A673 (cell line): ENCODE measurements around the gene NEMP2. TPM values are rescaled to one million over a fixed set of nuclear protein-coding genes. Genes with fewer than 3 reads are reported as not detected.
A peak's percentile ranks its signal among the peaks of the same experiment; 100 is the strongest.

ENCODE experiments used
- BruUV-seq: library from RNA; stranded (reverse); fragments of 400-500 nt; replicated peaks from 2 replicates; lab custom pipeline; 2021; lab: Mats Ljungman, UMichigan
- CTCF ChIA-PET: fragments of 300-600 bp; sonication (Branson Sonifier 250); formaldehyde crosslinking; loops from one replicate; lab custom pipeline; 2022; ENCODE audit warnings: antibody characterized with exemption; lab: Charles Lee
- POLR2A ChIA-PET: fragments of 300-600 bp; sonication (Branson Sonifier 250); formaldehyde crosslinking; loops from one replicate; lab custom pipeline; 2022; ENCODE audit warnings: antibody characterized with exemption; ENCODE audit not compliant: low non-redundant PET; lab: Charles Lee
- DNase-seq: peaks from one replicate; pipeline ENCODE4 v3.0.0-alpha.2; 2015; ENCODE audit warnings: low spot score
- H3K27ac ChIP-seq: fragments of 200-600 bp; sonication (generic); 2 replicates; pipeline ENCODE4 v1.5.1; 2016; ENCODE audit warnings: mixed run types, low read depth, mild to moderate bottlenecking, mixed read lengths, antibody characterized with exemption, low read length; ENCODE audit not compliant: poor library complexity, severe bottlenecking
- H3K27me3 ChIP-seq: fragments of 200-600 bp; sonication (generic); replicated peaks from 2 replicates; pipeline ENCODE4 v1.6.1; 2017; ENCODE audit warnings: mixed run types, low read depth, mild to moderate bottlenecking, mixed read lengths, antibody characterized with exemption, low read length; ENCODE audit not compliant: insufficient read depth, poor library complexity
- H3K36me3 ChIP-seq: fragments of 200-600 bp; sonication (generic); 2 replicates; pipeline ENCODE4 v1.6.1; 2016; ENCODE audit warnings: mixed run types, mild to moderate bottlenecking, mixed read lengths, antibody characterized with exemption, low read length; ENCODE audit not compliant: insufficient read depth, poor library complexity, severe bottlenecking
- H3K4me1 ChIP-seq: fragments of 200-600 bp; sonication (generic); 2 replicates; pipeline ENCODE4 v1.6.1; 2017; ENCODE audit warnings: mixed run types, mild to moderate bottlenecking, mixed read lengths, antibody characterized with exemption, low read length; ENCODE audit not compliant: insufficient read depth, poor library complexity, severe bottlenecking
- H3K4me3 ChIP-seq: fragments of 200-600 bp; sonication (generic); 2 replicates; pipeline ENCODE4 v1.5.1; 2016; ENCODE audit warnings: low read depth, mixed run types, mild to moderate bottlenecking, mixed read lengths, low read length; ENCODE audit not compliant: poor library complexity, severe bottlenecking
- H3K9me3 ChIP-seq: fragments of 200-600 bp; sonication (generic); 2 replicates; pipeline ENCODE4 v1.6.1; 2016; ENCODE audit warnings: mixed run types, low read depth, mild to moderate bottlenecking, mixed read lengths, antibody characterized with exemption, low read length; ENCODE audit not compliant: poor library complexity, severe bottlenecking
- EZH2 ChIP-seq: fragments of 200-600 bp; sonication (generic); IDR thresholded peaks from 2 replicates; pipeline ENCODE4 v1.6.1; 2017; ENCODE audit warnings: borderline replicate concordance, low read depth, mild to moderate bottlenecking, mixed read lengths, antibody characterized with exemption, low read length; ENCODE audit not compliant: poor library complexity, severe bottlenecking
- intact Hi-C: fragments of 100-400 bp; cut with micrococcal nuclease; formaldehyde crosslinking; loops from one replicate; pipeline ENCODE4 v1.10.0; 2022; ENCODE audit not compliant: unreplicated experiment
- total RNA-seq: library from RNA; stranded (reverse); gene quantifications from 2 replicates; pipeline ENCODE4 v1.2.3, GENCODE V29; 2021
- TF ChIP-seq, protein P1 (sequence below): fragments of 300-800, 200-600 bp; sonication (generic); conservative IDR thresholded peaks from 2 replicates; pipeline ENCODE4 v1.5.1; 2017; ENCODE audit warnings: low read depth, mild to moderate bottlenecking, antibody characterized with exemption, low read length, moderate library complexity, mixed read lengths

The NEMP2 gene
- total RNA-seq, 1 experiment from 2014 or later, result 12.6 TPM

DNA sequence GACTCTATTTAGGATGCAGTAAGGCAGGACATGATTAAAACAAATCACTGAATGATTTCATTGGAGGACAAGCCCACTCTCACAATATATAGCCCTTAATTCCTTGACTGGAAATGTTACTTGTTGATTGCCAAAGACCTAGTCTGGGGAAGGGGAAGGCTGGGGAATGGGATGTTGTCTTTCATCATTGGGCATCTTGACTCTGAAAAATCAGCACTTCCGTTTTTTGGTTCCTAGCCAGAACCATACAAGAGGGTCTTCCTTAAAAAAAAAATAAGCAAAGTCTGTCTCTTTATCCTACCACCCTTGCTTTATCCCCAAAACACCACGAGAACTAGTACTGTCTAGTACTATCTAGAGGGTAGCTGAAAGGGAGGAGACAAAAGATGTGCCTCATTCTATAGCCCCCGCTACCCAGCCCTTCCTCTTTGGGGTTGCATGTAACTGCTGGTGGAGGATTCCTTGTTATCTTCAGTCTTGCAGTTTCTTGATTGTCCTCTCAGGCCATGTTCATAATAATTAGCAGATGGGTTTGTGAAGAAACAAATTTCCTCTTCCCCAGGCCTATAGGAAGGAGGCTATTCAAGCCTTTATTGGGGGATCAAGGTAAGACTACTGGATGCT is 55.8 kb downstream of the NEMP2 start:
- DNase-seq, result no peak
- intact Hi-C loops, result no loop called here
- H3K36me3 ChIP-seq, result no peaks in the 10 kb centered on the region
- TF ChIP-seq EZH2, result no peak
- ChIA-PET POLR2A (no interaction called here), CTCF (no interaction called here)
- no peak overlapping the region for H3K27ac ChIP-seq
- no peaks in the 10 kb centered on the region for H3K4me1 ChIP-seq
- no peaks in the 10 kb centered on the region for H3K9me3 ChIP-seq
- H3K27me3 ChIP-seq, result no peaks in the 10 kb centered on the region
- H3K4me3 ChIP-seq, result no peak overlapping the region
- BruUV-seq, result no TSS peak

DNA sequence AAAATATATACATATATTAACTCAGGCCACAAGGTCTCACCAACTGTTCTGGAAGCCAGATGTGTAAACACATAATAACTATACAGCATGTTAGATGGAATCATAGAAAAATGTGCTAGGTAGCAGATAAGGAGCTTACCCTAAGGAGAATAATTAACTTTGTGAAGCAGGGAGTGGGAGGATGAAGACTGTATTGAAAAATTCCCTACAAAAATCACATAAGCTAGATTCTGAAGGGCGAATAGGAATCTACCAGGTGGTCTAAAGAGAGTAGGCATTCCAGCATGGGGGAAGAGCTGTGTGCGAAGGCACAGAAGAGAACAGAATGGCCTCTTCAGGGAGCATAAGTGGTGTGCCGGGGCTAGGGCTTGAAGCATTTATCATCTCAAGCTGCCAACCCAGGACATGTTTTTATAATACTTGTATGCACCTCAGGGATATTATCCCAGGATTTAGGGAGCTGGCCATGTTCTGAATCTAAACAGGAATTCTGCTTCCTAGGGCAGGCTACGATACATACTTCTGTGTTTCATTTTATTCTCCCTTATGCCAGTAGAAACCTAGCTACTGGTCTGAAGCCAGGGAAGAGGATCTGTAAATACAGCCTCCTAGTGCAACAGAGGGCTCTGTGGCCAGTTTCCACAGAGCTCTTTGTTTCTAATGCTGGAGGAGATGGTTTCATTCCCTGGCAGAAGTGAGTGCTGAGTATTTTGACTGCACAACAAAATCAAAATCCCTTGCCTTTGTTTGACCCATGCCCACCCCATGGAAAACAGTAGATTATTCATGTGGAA is 56.7 kb downstream of the NEMP2 start:
- H3K27ac ChIP-seq, result no peak overlapping the region
- no peak for DNase-seq
- no peaks in the 10 kb centered on the region for H3K4me1 ChIP-seq
- intact Hi-C loops, result no loop called here
- H3K36me3 ChIP-seq, result no peaks in the 10 kb centered on the region
- BruUV-seq, result no TSS peak
- H3K4me3 ChIP-seq, result no peak overlapping the region
- H3K9me3 ChIP-seq, result no peaks in the 10 kb centered on the region
- TF ChIP-seq EZH2, result no peak
- TF ChIP-seq, protein P1, sequence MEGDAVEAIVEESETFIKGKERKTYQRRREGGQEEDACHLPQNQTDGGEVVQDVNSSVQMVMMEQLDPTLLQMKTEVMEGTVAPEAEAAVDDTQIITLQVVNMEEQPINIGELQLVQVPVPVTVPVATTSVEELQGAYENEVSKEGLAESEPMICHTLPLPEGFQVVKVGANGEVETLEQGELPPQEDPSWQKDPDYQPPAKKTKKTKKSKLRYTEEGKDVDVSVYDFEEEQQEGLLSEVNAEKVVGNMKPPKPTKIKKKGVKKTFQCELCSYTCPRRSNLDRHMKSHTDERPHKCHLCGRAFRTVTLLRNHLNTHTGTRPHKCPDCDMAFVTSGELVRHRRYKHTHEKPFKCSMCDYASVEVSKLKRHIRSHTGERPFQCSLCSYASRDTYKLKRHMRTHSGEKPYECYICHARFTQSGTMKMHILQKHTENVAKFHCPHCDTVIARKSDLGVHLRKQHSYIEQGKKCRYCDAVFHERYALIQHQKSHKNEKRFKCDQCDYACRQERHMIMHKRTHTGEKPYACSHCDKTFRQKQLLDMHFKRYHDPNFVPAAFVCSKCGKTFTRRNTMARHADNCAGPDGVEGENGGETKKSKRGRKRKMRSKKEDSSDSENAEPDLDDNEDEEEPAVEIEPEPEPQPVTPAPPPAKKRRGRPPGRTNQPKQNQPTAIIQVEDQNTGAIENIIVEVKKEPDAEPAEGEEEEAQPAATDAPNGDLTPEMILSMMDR, result no peak
- POLR2A ChIA-PET, result no interaction called here
- CTCF ChIA-PET, result no interaction called here
- no peaks in the 10 kb centered on the region for H3K27me3 ChIP-seq

DNA sequence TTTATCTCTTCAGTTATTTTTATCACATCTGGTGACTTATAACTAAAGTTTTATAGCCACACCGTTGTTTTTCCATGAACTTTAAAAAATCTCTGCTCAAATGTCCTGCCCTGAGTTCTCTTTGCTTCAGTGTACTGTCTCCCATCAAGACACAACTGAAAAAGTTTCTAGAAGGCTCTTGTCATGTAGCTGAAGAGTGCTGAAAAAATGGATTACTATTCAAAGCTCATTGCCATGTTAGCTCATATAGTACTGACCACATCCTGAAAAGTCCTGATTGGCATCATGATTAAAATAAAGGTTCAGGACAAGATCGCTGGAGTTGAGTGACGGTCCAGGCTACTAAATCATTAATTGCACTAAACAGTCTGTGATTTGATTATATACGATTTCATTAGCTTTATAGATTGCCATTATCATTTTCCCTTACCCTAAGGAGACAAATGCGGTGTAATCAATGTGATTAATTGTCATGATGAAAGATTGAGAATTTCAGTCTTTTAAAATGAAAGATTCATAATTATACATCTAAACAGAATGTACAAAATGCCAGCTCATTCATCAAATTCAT is 64.2 kb downstream of the NEMP2 start:
- Histone ChIP-seq H3K27me3 (no peaks in the 10 kb centered on the region), H3K4me1 (peaks cover 34% of the 10 kb centered on the region), H3K36me3 (no peaks in the 10 kb centered on the region), H3K4me3 (no peak overlapping the region), H3K9me3 (no peaks in the 10 kb centered on the region), H3K27ac (peak overlapping the region; percentile 44)
- intact Hi-C loops, result no loop called here
- TF ChIP-seq, protein P1, result no peak
- no peak for TF ChIP-seq EZH2
- DNase-seq, result no peak
- ChIA-PET CTCF (no interaction called here), POLR2A (no interaction called here)
- BruUV-seq, result no TSS peak
